ENCODE results near the gene AGPAT4. TPM values are rescaled to one million over a fixed set of nuclear protein-coding genes. Genes with fewer than 3 reads are reported as not detected.

The AGPAT4 gene
- polyA plus RNA-seq, 1 of the 3 experiments (the other 2 are of a cell fraction), result 3.9 TPM

- Histone ChIP-seq H3K4me1 (ENCODE audit: control insufficient read depth in 1 of 2, insufficient read depth in 2 of 2, low read depth in 1 of 2, low read length in 1 of 2) (peaks cover under 1 to 10% of the 10 kb centered on the region in 2 experiments; a peak in 3 of 4 replicates), H3K4me3 (ENCODE audit: low read depth in 2 of 2, low read length in 1 of 2) (no peak overlapping the region), H3K27ac (ENCODE audit: low read depth in 2 of 2, low read length in 1 of 2) (no peak overlapping the region), H3K79me2 (ENCODE audit: insufficient read depth) (no peaks in the 10 kb centered on the region; the same call in 1 of the 2 replicates), H2AFZ (ENCODE audit: low read depth) (no peak overlapping the region), H3F3A (replicated peaks; ENCODE audit: insufficient read depth) (peaks cover under 1% of the 10 kb centered on the region), H4K20me1 (ENCODE audit: insufficient read depth) (no peaks in the 10 kb centered on the region), H3K9me3 (no peaks in the 10 kb centered on the region), H3K36me3 (replicated peaks in 1 of 2; ENCODE audit: control insufficient read depth in 1 of 2, insufficient read depth in 2 of 2, low read length in 1 of 2) (peaks cover 0 to 3% of the 10 kb centered on the region in 2 experiments), H3K4me2 (no peak overlapping the region), H3K27me3 (ENCODE audit: insufficient read depth) (no peaks in the 10 kb centered on the region), H3K9me2 (no peaks in the 10 kb centered on the region), H3K9ac (no peak overlapping the region)
- ChIA-PET CTCF (interaction anchor here (1.2 kb wide), 1 partner anchor 233 kb away, joined by 4 read pairs; no protein-coding TSS in a partner anchor), POLR2A (no interaction called here)
- TF ChIP-seq RCOR1 (IDR thresholded peaks at IDR 0.05; ENCODE audit: low read length) (no peak), TAF1 (IDR thresholded peaks at IDR 0.05; ENCODE audit: borderline replicate concordance, low read depth, low read length) (no peak), NRF1 (IDR thresholded peaks at IDR 0.05; ENCODE audit: low read depth, low read length) (no peak), YY1 (IDR thresholded peaks at IDR 0.05; ENCODE audit: low read depth) (no peak), ZBTB33 (IDR thresholded peaks at IDR 0.05; ENCODE audit: borderline replicate concordance, low read depth) (no peak), GATA2 (CRISPR knock-in tag; IDR thresholded peaks at IDR 0.05) (no peak), CHD2 (IDR thresholded peaks at IDR 0.05; ENCODE audit: low read length, partially characterized antibody) (no peak), TCF12 (IDR thresholded peaks at IDR 0.05) (no peak), FOXJ3 (CRISPR knock-in tag; IDR thresholded peaks at IDR 0.05) (no peak), FOSL2 (IDR thresholded peaks at IDR 0.05; ENCODE audit: borderline replicate concordance, low read depth) (no peak), NFIC (IDR thresholded peaks at IDR 0.05; ENCODE audit: borderline replicate concordance) (no peak), EZH2phosphoT487 (IDR thresholded peaks at IDR 0.05; ENCODE audit: borderline replicate concordance, low read depth) (no peak), RAD21 (IDR thresholded peaks at IDR 0.05; ENCODE audit: low read length) (no peak), RFX5 (IDR thresholded peaks at IDR 0.05; ENCODE audit: low read length) (no peak), MXI1 (IDR thresholded peaks at IDR 0.05; ENCODE audit: low read depth, low read length) (no peak), REST (IDR thresholded peaks at IDR 0.05; ENCODE audit: low read depth, low read length) (no peak), EP300 (IDR thresholded peaks at IDR 0.05; ENCODE audit: borderline replicate concordance in 1 of 2, low read depth in 1 of 2, low read length in 1 of 2) (no peak)
- TF ChIP-seq, protein P1, sequence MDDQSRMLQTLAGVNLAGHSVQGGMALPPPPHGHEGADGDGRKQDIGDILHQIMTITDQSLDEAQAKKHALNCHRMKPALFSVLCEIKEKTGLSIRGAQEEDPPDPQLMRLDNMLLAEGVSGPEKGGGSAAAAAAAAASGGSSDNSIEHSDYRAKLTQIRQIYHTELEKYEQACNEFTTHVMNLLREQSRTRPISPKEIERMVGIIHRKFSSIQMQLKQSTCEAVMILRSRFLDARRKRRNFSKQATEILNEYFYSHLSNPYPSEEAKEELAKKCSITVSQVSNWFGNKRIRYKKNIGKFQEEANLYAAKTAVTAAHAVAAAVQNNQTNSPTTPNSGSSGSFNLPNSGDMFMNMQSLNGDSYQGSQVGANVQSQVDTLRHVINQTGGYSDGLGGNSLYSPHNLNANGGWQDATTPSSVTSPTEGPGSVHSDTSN (IDR thresholded peaks at IDR 0.05), result no peak
- TF ChIP-seq, protein P2, sequence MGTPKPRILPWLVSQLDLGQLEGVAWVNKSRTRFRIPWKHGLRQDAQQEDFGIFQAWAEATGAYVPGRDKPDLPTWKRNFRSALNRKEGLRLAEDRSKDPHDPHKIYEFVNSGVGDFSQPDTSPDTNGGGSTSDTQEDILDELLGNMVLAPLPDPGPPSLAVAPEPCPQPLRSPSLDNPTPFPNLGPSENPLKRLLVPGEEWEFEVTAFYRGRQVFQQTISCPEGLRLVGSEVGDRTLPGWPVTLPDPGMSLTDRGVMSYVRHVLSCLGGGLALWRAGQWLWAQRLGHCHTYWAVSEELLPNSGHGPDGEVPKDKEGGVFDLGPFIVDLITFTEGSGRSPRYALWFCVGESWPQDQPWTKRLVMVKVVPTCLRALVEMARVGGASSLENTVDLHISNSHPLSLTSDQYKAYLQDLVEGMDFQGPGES (IDR thresholded peaks at IDR 0.05; ENCODE audit: low read depth, low read length), result no peak
- TF ChIP-seq, protein P3, sequence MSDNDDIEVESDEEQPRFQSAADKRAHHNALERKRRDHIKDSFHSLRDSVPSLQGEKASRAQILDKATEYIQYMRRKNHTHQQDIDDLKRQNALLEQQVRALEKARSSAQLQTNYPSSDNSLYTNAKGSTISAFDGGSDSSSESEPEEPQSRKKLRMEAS (IDR thresholded peaks at IDR 0.05; ENCODE audit: low read depth), result no peak
- 97% methylated on average over 11 of the region's 13 CpGs for WGBS (ENCODE audit: low lambda C conversion rate)
- DNase-seq, result no peak
Measured at GRCh38 chr6:161163466-161164181, 110.2 kb downstream of the AGPAT4 start.
